NCI-H2029 (cell line): ENCODE results near the gene PROSER2.

Experiments
- DNase-seq: peaks from one replicate; lab custom pipeline; 2025; lab: John Stamatoyannopoulos, UW

Gene PROSER2, protein sequence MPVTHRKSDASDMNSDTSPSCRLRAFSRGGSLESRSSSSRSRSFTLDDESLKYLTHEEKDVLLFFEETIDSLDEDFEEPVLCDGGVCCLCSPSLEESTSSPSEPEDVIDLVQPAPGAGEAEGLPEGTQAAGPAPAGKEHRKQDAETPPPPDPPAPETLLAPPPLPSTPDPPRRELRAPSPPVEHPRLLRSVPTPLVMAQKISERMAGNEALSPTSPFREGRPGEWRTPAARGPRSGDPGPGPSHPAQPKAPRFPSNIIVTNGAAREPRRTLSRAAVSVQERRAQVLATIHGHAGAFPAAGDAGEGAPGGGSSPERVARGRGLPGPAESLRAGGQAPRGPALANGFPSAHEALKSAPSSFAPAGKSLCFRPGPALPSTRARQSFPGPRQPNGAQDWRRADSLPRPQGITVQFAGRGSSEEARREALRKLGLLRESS

DNA sequence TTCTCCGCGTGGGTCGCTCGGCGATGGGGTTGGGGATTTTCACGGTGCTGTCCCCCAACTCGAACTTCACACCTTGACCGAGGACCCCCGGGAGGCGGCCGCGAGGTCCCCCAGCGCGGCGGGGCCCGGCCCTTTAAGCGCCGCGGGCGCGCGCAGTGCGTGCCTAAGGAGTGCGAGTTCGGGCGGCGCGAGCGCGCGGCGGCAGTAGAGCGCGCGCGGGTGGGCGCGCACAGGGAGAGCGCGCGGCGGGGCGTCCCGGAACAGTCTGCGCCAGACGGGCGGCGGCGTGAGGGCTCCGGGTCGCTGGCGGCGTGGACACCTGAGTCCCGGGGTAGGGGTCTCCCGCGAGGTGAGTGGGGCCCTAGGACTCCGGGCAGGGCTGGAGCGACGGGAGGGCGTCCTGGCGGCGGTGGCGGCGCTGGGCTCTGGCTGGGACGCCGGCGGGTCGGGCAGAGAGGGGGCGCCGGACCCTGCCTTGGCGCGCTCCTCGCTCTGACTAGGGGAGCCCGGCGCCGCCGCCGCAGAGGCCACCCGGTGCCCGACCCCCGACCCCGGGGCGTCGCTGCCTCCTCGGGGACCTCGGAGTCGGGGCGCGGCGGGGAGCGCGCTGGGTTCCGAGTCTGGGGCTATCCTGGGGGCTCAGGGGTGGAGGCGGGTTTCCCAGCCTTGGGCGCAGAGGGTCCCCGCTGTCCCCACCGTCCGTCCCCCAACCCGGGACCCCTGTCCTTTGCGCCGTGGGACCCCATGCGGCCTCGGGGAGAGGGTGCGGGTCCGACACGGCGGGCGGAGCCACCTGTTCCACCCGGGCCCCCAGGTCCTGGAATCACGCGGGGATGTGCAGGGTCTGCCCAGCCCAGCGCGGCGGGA, at the start of gene PROSER2:
TSS of gene PROSER2 (plus strand) at position 235 of the 867 bp plus-strand sequence. CDS start 28,722 bp downstream, outside the sequence.
- DNase-seq, result no peak

DNA sequence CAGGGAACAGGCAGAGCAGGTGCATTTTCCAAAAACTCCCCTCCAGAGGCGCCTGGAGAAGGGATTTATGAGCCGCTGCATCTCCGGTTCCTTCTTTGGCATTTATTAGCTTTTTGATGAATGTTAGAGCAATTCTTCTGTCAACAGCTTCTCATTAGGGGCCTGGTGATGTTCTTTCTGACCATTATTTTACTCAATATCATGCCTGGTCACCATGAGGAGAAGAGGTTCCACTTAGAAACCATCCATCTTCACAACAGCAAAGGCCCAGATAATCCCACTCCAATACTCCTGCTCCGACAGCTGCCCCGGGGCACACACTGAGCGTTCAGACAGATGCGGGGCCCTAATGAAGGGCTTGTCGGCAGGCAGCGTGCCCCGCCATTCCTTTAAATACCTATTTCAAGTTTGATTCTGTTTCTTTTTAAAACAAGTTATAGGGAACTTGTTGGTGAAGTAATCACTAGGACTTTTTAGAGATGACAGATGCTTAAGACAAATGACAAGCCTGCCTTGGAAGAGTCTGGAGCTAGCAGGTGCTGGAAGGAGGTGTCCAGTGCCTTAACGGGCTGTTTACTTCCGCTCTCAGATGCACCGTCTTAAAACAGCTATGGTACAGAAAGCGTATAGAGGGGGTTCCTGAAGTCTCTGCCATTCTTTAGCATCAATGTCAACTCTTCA, 49.3 kb upstream of the PROSER2 start:
- no peak for DNase-seq

GRCh38 chr10:11775412-11775811, 47.7 kb upstream of the PROSER2 start:
- no peak for DNase-seq

GRCh38 chr10:11776080-11776479, 47.1 kb upstream of the PROSER2 start:
- DNase-seq, result no peak

GRCh38 chr10:11781114-11781513, 42.0 kb upstream of the PROSER2 start:
- no peak for DNase-seq

DNA sequence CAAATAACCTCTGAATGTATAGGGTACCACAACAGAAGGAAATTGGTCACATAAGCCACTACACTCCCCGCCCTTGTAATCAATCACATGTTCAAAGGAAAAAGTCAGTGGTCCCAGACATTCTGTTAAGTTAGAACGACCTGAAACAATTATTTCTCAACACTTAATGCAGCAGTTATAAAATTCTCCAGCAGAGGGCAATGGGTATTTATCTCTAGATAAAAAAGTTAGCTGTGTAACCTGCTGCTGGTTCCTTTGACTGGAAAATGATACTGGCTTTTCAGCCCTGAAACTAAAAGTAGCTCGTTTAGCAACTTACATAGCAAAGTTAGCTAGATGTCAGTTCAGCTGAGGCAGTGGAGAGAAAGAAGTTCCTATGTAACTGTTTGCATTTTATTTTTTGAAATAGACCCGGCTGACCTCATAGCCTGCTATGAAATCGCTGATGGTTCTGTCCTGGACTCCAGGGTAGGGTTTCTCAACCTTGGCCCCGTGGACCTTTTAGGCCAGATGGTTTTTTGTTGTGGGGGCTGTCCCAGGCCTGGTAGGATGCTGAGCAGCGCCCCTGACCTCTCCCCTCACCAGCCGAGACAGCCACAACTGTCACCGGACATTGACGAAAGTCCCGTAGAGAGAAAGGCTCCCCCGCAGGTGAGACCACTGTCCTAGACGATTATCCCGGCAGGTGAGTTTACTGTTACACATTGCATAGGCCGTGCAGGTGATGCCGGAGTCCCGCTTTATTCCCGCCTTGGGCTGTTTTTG, 40.2 kb upstream of the PROSER2 start:
- no peak for DNase-seq

GRCh38 chr10:11783558-11783865, 39.6 kb upstream of the PROSER2 start:
- no peak for DNase-seq

DNA sequence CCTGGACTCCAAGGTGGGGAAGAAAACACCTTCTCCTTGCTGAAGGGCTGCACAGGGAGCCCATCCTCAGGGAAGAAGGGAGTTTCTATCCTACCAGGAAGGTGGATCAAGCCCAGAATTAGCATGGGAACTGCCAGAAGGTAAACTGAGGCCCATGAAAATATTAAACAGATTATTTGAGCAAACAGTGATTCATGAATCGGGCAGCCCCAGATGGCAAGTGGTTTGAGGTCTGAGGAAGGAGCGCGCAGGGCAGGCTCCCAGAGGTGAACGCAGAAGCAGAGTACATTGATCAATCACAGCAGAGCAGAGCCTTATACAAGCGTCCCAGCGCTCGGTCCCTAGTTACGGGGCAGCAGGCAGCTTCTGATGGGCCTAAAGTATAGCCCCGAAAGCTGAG, 35.8 kb upstream of the PROSER2 start:
- no peak for DNase-seq

DNA sequence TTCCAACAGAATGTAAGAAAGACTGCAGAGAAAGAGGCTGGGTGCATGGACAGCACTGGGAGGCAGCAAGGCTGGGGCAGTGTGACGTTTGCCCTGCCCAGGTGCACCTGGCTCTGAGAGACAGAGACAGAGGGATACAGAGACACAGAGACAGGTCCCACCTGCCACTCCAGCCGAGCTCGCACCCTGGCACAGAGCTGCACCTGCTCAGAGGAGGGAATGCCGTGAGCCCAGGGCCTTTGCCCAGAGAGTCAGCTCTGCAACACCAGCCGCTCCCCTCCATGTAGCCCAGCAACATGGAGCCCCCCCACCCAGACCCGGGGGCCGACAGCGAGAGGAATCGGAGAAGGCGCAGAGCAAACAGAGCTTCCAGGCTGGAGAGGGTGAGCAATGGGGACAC, 35.3 kb upstream of the PROSER2 start:
- DNase-seq, result no peak

- no peak for DNase-seq
Observed at GRCh38 chr10:11789306-11789705, 33.9 kb upstream of the PROSER2 start.

DNA sequence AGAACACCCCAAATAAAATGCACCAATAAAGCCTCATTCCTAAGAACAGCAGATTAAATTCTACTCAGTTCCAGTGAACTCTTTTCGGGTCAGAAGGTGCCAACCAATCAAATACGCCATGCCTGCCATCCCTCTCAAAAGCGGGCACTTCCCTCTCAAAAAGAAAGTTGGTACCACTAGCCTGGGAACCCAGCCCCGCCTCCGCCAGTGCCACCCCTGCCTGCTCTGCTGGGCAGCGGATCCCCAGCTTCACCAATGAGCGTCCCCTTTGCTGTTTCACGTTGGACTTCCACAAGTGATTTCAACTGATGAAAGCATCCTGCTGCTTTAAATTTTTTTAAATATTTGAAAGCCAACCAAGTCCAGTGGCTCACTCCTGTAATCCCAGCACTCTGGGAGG, 33.2 kb upstream of the PROSER2 start:
- no peak for DNase-seq

- no peak for DNase-seq
Observed at GRCh38 chr10:11793762-11794479, 29.2 kb upstream of the PROSER2 start.

GRCh38 chr10:11794566-11794965, 28.6 kb upstream of the PROSER2 start:
- DNase-seq, result no peak

- no peak for DNase-seq
Observed at GRCh38 chr10:11795101-11795920, 27.8 kb upstream of the PROSER2 start.

- no peak for DNase-seq
Observed at GRCh38 chr10:11796474-11796873, 26.7 kb upstream of the PROSER2 start.

DNA sequence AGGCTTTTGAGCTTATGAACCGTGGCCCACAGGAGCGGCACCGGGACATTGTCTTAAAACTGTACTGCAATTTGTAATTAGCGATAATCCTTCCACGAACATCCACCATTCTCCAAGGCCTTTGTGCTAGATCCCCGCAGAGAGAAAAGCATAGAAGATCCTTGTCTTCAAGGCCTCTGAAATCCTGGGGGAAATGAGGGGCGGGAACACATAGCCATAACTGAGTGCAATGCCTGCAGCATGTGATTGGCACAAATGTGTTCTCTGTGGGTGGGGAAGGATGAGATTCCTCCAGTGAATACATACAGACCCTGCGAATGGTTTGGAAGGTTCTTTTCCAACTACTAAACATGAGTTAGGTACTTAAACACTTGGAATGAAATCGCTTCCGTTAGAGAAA, 25.9 kb upstream of the PROSER2 start:
- DNase-seq, result no peak

- DNase-seq, result no peak
Observed at GRCh38 chr10:11797847-11798633, 25.1 kb upstream of the PROSER2 start.

GRCh38 chr10:11798845-11799735, 24.1 kb upstream of the PROSER2 start:
- DNase-seq, result no peak

- DNase-seq, result no peak
Observed at GRCh38 chr10:11799736-11800080, 23.4 kb upstream of the PROSER2 start.
